Glutamatergic neuron (in vitro differentiated cells): ENCODE data around the gene CHST15. TPM values are rescaled to one million over a fixed set of nuclear protein-coding genes. Genes with fewer than 3 reads are reported as not detected.

ENCODE experiments used
- DNase-seq: peaks from one replicate; pipeline ENCODE4 v3.0.0; 2022
- H3K27ac Mint-ChIP-seq: one replicate; pipeline ENCODE4 v1.8.0; 2020; ENCODE audit warnings: mild to moderate bottlenecking, mixed read lengths, inconsistent platforms; ENCODE audit not compliant: unreplicated experiment
- H3K27me3 Mint-ChIP-seq: one replicate; pipeline ENCODE4 v1.8.0; 2020; ENCODE audit warnings: mild to moderate bottlenecking, moderate library complexity, mixed read lengths, inconsistent platforms; ENCODE audit not compliant: unreplicated experiment
- H3K36me3 Mint-ChIP-seq: one replicate; pipeline ENCODE4 v1.8.0; 2020; ENCODE audit warnings: mild to moderate bottlenecking, mixed read lengths, inconsistent platforms; ENCODE audit not compliant: unreplicated experiment
- H3K4me1 Mint-ChIP-seq: one replicate; pipeline ENCODE4 v1.8.0; 2020; ENCODE audit warnings: mild to moderate bottlenecking, low read depth, mixed read lengths, inconsistent platforms; ENCODE audit not compliant: unreplicated experiment
- H3K4me3 Mint-ChIP-seq: one replicate; pipeline ENCODE4 v1.8.0; 2020; ENCODE audit warnings: mild to moderate bottlenecking, mixed read lengths, inconsistent platforms; ENCODE audit not compliant: unreplicated experiment
- H3K9me3 Mint-ChIP-seq: one replicate; pipeline ENCODE4 v1.8.0; 2020; ENCODE audit warnings: mild to moderate bottlenecking, moderate library complexity, mixed read lengths, inconsistent platforms; ENCODE audit not compliant: unreplicated experiment
- total RNA-seq: library from RNA; stranded (reverse); fragmentation: NEBNext Ultra II Directional; extraction: Animal tissue kit (Norgen Biotek cat#: 25700); gene quantifications from one replicate; pipeline ENCODE4 v1.2.1, GENCODE V29; 2021; ENCODE audit not compliant: unreplicated experiment
- TF ChIP-seq, protein P1 (sequence below): fragments of 200-600 bp; sonication (generic); IDR thresholded peaks from one replicate; pipeline ENCODE4 v1.5.0; 2021; ENCODE audit not compliant: partially characterized antibody, unreplicated experiment

Gene CHST15
- total RNA-seq, 1 donor from 2014 or later = 2.4 TPM

DNA sequence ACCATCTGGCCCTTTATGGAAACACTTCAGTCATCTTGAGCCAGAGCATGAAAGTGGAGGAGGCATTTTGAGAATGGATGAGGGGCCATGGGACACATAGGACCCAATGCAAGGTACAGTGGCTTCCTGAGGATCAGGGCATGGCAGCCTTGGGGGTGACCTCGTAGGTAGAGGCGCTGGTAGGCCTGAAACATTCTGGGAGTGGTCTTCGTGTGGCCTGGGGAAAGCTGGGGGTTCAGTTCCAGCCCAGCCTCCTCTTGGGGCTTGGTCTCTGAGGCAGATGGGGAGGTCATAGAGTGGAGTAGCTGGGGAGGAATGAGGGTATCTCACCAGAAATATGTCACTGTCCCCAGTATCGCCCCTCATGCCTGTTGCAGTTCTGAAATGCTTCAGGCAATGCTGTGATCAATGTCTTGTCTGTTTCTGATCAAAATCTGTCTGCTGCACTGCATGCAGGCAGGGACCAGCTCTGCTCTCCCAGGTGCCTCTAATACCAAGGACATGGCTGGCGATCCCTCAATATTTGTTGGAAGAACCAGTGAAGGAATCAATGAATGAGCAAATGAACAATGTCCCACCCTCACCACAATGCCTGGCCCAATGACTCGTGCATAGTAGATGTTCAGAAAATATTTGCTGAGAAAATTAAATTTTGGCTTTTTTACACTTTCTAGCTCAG, 90.9 kb downstream of the CHST15 start:
- Mint-ChIP-seq H3K36me3 (peaks cover 4% of the 10 kb centered on the region), H3K27ac (no peak overlapping the region), H3K9me3 (peaks cover 5% of the 10 kb centered on the region), H3K4me1 (peaks cover 16% of the 10 kb centered on the region), H3K4me3 (no peak overlapping the region), H3K27me3 (no peaks in the 10 kb centered on the region)
- peak; percentile 3 for DNase-seq
- TF ChIP-seq, protein P1, sequence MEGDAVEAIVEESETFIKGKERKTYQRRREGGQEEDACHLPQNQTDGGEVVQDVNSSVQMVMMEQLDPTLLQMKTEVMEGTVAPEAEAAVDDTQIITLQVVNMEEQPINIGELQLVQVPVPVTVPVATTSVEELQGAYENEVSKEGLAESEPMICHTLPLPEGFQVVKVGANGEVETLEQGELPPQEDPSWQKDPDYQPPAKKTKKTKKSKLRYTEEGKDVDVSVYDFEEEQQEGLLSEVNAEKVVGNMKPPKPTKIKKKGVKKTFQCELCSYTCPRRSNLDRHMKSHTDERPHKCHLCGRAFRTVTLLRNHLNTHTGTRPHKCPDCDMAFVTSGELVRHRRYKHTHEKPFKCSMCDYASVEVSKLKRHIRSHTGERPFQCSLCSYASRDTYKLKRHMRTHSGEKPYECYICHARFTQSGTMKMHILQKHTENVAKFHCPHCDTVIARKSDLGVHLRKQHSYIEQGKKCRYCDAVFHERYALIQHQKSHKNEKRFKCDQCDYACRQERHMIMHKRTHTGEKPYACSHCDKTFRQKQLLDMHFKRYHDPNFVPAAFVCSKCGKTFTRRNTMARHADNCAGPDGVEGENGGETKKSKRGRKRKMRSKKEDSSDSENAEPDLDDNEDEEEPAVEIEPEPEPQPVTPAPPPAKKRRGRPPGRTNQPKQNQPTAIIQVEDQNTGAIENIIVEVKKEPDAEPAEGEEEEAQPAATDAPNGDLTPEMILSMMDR = no peak

DNA sequence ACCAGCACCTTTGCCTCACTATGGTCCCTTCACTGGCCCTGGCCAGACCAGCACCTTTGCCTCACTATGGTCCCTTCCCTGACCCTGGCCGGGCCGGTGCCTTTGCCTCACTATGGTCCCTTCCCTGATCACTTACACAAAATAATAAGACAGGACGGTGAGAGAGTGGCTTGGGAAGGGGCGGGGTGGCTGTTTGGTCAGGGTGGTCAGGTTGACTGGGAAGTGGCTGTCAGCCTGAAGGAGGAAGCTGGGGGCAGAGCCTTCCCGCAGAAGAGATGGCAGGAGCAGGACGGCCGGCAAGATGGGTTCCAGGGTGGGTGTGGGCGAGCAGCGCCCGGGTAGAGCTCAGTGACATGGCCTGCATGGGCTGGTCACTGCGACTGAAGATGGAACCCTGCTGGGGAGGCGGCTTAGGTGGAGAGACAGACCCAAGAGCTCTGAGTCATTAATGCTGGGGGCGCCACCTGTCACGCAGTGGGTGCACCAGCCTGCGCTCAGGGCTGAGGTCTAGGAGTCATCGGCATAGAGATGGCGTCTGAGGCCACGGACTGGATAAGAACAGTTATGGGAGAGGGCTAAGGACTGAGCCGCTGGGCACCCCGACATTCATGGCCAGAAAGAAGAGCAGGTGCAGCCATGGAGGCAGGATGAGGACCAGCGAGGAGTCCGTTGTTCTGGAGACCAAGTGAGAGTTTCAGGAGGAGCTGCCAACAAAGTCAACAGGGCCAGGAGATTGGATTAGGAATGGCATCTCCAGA, 91.8 kb downstream of the CHST15 start:
- peak; percentile 6 for DNase-seq
- Mint-ChIP-seq H3K27me3 (no peaks in the 10 kb centered on the region), H3K4me1 (peaks cover 19% of the 10 kb centered on the region), H3K36me3 (peaks cover 4% of the 10 kb centered on the region), H3K9me3 (peaks cover 5% of the 10 kb centered on the region), H3K4me3 (no peak overlapping the region), H3K27ac (no peak overlapping the region)
- TF ChIP-seq, protein P1 = no peak

DNA sequence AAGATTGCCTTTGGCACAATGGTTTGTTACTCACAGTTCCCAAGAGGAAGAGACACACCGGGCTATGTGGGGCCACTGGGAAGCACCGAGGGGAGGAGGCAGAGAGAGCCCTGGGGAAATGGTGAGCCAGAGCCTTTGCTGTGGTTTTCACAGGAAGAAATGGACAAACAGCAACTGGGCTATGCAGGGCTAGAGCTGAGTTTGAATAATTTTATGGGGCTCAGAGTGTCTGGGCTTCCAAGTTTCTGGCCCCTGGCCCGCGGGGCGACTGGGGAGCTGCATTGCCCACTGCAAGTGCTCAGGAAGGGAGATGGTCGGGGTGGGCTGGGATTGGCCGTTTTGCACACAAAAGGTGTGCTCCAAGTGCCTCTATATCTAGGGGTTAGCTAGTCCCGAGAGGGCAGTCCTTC, 92.6 kb downstream of the CHST15 start:
- H3K36me3 Mint-ChIP-seq = peaks cover 4% of the 10 kb centered on the region
- H3K4me3 Mint-ChIP-seq = no peak overlapping the region
- TF ChIP-seq, protein P1 = no peak
- H3K9me3 Mint-ChIP-seq = peaks cover 8% of the 10 kb centered on the region
- DNase-seq = peak; percentile 4
- peaks cover 14% of the 10 kb centered on the region for H3K4me1 Mint-ChIP-seq
- peaks cover 3% of the 10 kb centered on the region for H3K27me3 Mint-ChIP-seq
- H3K27ac Mint-ChIP-seq = no peak overlapping the region

DNA sequence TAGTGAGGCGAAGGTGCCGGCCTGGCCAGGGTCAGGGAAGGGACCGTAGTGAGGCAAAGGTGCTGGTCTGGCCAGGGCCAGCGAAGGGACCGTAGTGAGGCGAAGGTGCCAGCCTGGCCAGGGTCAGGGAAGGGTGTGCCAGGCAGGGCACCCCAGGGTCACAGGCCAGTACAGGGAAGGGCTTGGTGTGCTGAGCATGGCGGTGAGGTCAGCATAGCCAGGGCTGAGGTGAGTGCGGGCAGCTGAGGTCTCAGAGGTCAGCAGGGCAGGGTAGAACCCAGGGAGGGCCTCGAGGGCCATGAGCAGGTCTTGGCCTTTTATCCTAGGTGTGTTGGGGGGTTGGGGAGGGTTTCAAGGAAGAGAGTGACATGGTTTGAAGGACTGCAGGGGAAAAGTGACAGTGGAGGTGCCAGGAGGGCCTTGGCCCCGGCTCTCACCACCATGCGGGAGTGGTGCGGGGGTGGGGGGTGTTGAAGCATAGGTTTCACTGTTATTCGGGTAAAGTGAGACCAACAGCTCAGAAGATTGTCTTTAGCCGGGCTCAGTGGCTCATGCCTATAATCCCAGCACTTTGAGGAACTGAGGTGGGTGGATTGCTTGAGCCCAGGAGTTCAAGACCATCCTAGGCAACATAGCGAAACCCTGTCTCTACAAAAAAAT, 93.3 kb downstream of the CHST15 start:
- peaks cover 8% of the 10 kb centered on the region for H3K4me1 Mint-ChIP-seq
- H3K36me3 Mint-ChIP-seq = peaks cover 4% of the 10 kb centered on the region
- peaks cover 4% of the 10 kb centered on the region for H3K27me3 Mint-ChIP-seq
- H3K4me3 Mint-ChIP-seq = no peak overlapping the region
- H3K27ac Mint-ChIP-seq = no peak overlapping the region
- H3K9me3 Mint-ChIP-seq = peaks cover 14% of the 10 kb centered on the region
- peak; percentile 6 for DNase-seq
- TF ChIP-seq, protein P1 = no peak

DNA sequence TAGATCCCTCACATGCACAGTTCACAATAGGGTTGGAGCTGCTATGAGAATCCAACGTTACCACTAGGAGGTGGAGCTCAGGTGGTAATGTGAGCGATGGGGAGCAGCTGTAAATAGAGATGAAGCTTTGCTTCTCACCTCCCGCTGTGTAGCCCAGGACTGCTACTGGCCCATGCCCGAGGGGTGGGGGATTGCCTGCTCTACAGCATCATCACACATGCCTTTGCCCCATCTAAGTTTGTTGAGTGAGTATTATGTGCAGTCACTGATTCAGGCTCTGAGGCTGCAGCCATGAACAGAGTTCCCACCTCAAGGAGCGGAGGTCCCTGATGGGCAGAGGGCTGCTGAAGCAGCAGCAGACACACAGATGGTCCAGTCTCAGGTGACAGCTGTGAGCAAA, 94.1 kb downstream of the CHST15 start:
- peak; percentile 30 for DNase-seq
- Mint-ChIP-seq H3K4me1 (peaks cover 8% of the 10 kb centered on the region), H3K27me3 (peaks cover 5% of the 10 kb centered on the region), H3K4me3 (no peak overlapping the region), H3K36me3 (peaks cover 4% of the 10 kb centered on the region), H3K27ac (peak overlapping the region; percentile 73), H3K9me3 (peaks cover 16% of the 10 kb centered on the region)
- TF ChIP-seq, protein P1 = no peak
